ENCODE data around the gene CSTF1. TPM values are rescaled to one million over a fixed set of nuclear protein-coding genes. Genes with fewer than 3 reads are reported as not detected.

The CSTF1 gene
- total and polyA plus RNA-seq, 2 of the 4 experiments (the other 2 are of a cell fraction), result 48.8 to 105 TPM

DNA sequence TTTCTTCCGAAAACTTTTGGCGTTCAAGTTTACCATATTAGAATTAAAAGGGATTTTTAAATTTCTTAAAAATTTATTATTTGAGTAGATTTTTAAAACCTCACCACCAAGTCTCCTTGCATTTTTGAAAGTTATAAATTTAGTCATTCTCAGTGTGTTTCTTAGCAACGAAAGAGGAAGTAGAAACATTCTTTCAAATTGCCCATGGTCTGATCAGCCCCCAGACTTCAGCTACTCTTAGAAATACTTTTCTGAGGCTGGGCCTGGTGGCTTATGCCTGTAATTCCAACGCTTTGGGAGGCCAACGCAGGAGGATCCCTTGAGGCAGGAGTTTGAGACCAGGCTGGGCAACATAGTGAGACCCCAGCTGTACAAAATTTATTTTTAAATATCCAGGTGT lies 60.9 kb downstream of the CSTF1 start:
- DNase-seq (no peak), ATAC-seq (ENCODE audit: low read depth) (no peak)
- no peak overlapping the region for H3K23ac ChIP-seq (ENCODE audit: low read depth, low read length)
- no peak overlapping the region for H4K91ac ChIP-seq (ENCODE audit: insufficient read depth, low read depth, low read length)
- no peaks in the 10 kb centered on the region for H3K9me3 ChIP-seq (ENCODE audit: control insufficient read depth, insufficient read depth, low read length)
- no peak overlapping the region for H3K27ac ChIP-seq (ENCODE audit: insufficient read depth, low read length)
- no peak overlapping the region for H2AK9ac ChIP-seq (replicated peaks; ENCODE audit: low read depth, low read length, poor library complexity)
- H2BK5ac ChIP-seq (ENCODE audit: low read depth, low read length, poor library complexity, severe bottlenecking), result no peak overlapping the region
- no peaks in the 10 kb centered on the region for H3K27me3 ChIP-seq (ENCODE audit: control insufficient read depth, insufficient read depth, low read length)
- ChIA-PET POLR2A (ENCODE audit: unreplicated experiment) (interaction anchor here (0.8 kb wide), 1 partner anchor 81 kb away, joined by 3 read pairs; no protein-coding TSS in a partner anchor), CTCF (no interaction called here)
- TF ChIP-seq MAZ (IDR thresholded peaks at IDR 0.05; ENCODE audit: borderline replicate concordance, low read depth, low read length) (no peak), RCOR1 (IDR thresholded peaks at IDR 0.05; ENCODE audit: insufficient replicate concordance, low read length) (no peak), FOS (IDR thresholded peaks at IDR 0.05; ENCODE audit: low read depth, low read length) (no peak), CHD1 (IDR thresholded peaks at IDR 0.05; ENCODE audit: low read depth, low read length) (no peak)
- TF ChIP-seq, protein P1, sequence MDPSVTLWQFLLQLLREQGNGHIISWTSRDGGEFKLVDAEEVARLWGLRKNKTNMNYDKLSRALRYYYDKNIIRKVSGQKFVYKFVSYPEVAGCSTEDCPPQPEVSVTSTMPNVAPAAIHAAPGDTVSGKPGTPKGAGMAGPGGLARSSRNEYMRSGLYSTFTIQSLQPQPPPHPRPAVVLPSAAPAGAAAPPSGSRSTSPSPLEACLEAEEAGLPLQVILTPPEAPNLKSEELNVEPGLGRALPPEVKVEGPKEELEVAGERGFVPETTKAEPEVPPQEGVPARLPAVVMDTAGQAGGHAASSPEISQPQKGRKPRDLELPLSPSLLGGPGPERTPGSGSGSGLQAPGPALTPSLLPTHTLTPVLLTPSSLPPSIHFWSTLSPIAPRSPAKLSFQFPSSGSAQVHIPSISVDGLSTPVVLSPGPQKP (IDR thresholded peaks at IDR 0.05; ENCODE audit: borderline replicate concordance, low read depth, low read length), result no peak
- TF ChIP-seq, protein P2, sequence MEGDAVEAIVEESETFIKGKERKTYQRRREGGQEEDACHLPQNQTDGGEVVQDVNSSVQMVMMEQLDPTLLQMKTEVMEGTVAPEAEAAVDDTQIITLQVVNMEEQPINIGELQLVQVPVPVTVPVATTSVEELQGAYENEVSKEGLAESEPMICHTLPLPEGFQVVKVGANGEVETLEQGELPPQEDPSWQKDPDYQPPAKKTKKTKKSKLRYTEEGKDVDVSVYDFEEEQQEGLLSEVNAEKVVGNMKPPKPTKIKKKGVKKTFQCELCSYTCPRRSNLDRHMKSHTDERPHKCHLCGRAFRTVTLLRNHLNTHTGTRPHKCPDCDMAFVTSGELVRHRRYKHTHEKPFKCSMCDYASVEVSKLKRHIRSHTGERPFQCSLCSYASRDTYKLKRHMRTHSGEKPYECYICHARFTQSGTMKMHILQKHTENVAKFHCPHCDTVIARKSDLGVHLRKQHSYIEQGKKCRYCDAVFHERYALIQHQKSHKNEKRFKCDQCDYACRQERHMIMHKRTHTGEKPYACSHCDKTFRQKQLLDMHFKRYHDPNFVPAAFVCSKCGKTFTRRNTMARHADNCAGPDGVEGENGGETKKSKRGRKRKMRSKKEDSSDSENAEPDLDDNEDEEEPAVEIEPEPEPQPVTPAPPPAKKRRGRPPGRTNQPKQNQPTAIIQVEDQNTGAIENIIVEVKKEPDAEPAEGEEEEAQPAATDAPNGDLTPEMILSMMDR (conservative IDR thresholded peaks at IDR 0.05; ENCODE audit: low read depth, low read length), result no peak
- no peak overlapping the region for H3K56ac ChIP-seq (ENCODE audit: extremely low read depth, insufficient read depth, low read length)
- dilution Hi-C loops (cut with HindIII; ENCODE audit: low sequenced_read_pairs, unreplicated experiment), result no loop called here
- H2BK15ac ChIP-seq (ENCODE audit: low read depth, low read length), result no peak overlapping the region
- no peak overlapping the region for H2BK120ac ChIP-seq (ENCODE audit: low read depth, low read length)
- H4K5ac ChIP-seq (ENCODE audit: low read depth, low read length), result no peak overlapping the region
- no peak overlapping the region for H3K9ac ChIP-seq (ENCODE audit: low read depth, low read length)
- peaks cover 31% of the 10 kb centered on the region for H3K36me3 ChIP-seq (ENCODE audit: control insufficient read depth, insufficient read depth, low read length)
- H4K8ac ChIP-seq (ENCODE audit: low read depth in 2 of 2, low read length in 2 of 2), result no peak overlapping the region
- no peaks in the 10 kb centered on the region for H4K20me1 ChIP-seq (ENCODE audit: insufficient read depth, low read length)
- no peak overlapping the region for H3K4me3 ChIP-seq (ENCODE audit: insufficient read depth, low read depth, low read length)
- no peaks in the 10 kb centered on the region for H3K9me1 ChIP-seq (ENCODE audit: insufficient read depth, low read length)
- no CpG with 5 or more reads among the region's 5 CpGs for WGBS, 2 experiments (ENCODE audit: extremely low coverage in 2 of 2, insufficient read length in 1 of 2)
- no peak overlapping the region for H2BK20ac ChIP-seq (ENCODE audit: low read depth, low read length)
- intact Hi-C loops (cut with micrococcal nuclease), result no loop called here
- in situ Hi-C loops (cut with MboI; ENCODE audit: low sequenced_read_pairs), result no loop called here
- BruUV-seq (replicated peaks), result no TSS peak
- H3K79me1 ChIP-seq (ENCODE audit: low read depth in 1 of 2, low read length in 2 of 2), result no peaks in the 10 kb centered on the region; a peak in 1 of 4 replicates
- no peak overlapping the region for H3K4ac ChIP-seq (ENCODE audit: low read depth, low read length)
- H3K4me2 ChIP-seq (ENCODE audit: low read depth, low read length), result no peak overlapping the region
- H3K14ac ChIP-seq (replicated peaks; ENCODE audit: low read depth, low read length), result no peak overlapping the region
- no peak overlapping the region for H2AFZ ChIP-seq (replicated peaks; ENCODE audit: low read length, poor library complexity)
- no peaks in the 10 kb centered on the region for H3K4me1 ChIP-seq (ENCODE audit: control insufficient read depth, insufficient read depth, low read length)
- H3K18ac ChIP-seq (ENCODE audit: low read depth, low read length), result no peak overlapping the region
- no peak overlapping the region for H2AK5ac ChIP-seq (ENCODE audit: low read depth, low read length)
